GM19468 (cell line): ENCODE measurements around the gene FOSL1.
A peak's percentile ranks its signal among the peaks of the same experiment; 100 is the strongest.
"Not testable (repeated sequence)": the region's sequence is repeated elsewhere in the genome, so short reads cannot be mapped to it uniquely, and the experiment has no call there.

Experiments
- ATAC-seq: cut with Tn5 transposase; IDR thresholded peaks from one replicate; pipeline ENCODE4 v1.9.1; 2021; ENCODE audit warnings: mild to moderate bottlenecking, moderate library complexity, moderate number of reproducible peaks; ENCODE audit not compliant: unreplicated experiment; ENCODE audit errors: extremely low read depth

The FOSL1 gene

GRCh38 chr11:65898656-65899355, 1.4 kb downstream of the FOSL1 start:
- no peak for ATAC-seq

DNA sequence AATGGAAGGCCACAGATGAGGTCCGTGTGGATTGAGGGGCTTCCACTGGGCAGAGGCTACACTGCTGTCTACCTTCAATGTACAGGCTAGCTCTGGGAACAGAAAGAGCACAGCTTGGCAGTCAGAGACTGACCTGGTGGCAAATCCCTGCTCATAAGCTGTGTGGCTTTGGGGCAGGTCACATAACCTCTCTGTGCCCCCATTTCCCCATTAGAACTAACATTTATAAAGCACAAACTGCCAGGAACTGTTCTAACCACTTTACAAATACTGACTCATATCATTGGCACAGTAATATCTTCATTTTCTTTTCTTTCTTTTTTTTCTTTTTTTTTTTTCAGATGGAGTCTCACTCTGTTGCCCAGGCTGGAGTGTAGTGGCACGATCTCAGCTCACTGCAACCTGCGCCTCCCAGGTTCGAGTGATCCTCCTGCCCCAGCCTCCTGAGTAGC, 3.1 kb downstream of the FOSL1 start:
- ATAC-seq: no peak

GRCh38 chr11:65896034-65896999, 3.9 kb downstream of the FOSL1 start:
- ATAC-seq: no peak

GRCh38 chr11:65895482-65895981, 4.7 kb downstream of the FOSL1 start:
- no peak for ATAC-seq

DNA sequence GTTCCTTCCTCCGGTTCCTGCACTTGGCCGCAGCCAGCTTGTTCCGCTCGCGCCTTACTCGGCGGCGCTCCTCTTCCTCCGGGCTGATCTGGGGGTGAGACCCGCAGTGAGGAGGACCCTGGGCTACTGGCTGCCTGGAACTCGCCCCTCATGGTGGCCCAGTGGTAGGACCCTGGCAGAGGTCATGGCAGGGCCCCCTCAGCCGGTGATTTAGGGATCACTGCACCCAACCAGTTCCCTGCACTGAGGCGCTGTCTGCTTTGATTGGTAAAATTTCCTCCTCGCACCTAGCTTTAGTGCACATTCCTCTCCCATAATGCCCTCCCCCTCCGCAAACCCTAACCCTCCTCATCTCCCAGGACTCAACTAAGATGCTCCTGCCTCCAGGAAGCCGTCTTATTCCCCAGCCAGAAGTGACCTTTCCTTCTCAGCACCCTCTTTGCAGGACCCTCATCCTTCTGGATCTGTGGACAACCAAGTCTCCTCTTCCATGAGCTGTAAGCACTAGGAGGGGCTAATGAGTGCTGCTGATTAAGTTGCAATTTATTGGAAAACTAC, 6.1 kb downstream of the FOSL1 start:
- ATAC-seq: no peak

DNA sequence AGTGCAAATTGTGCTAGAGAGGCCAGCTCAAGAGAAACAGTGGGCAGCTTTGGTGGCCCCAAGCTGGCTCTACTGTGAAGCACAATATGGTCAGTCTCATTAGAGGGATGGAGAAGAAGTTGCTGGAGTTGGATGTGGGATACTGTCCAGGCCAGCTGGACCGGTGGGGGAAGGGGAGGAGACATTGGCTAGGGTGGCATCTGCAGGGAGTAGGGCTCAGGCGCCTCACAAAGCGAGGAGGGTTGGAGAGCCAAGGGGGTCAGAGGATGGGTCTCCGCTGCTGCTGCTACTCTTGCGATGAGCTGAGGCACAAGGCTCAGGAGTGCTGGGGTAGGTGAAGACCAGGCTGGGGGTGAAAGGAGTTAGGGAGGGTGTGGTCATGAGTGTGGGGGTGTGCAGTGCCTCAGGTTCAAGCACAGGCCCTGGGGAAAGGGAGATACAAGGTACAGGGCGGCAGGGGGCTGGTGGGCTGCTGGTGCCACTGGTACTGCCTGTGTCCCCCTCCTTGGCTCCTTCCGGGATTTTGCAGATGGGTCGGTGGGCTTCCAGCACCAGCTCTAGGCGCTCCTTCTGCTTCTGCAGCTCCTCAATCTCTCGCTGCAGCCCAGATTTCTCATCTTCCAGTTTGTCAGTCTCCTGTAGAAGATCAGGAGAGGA, 7.4 kb downstream of the FOSL1 start:
- ATAC-seq: no peak

DNA sequence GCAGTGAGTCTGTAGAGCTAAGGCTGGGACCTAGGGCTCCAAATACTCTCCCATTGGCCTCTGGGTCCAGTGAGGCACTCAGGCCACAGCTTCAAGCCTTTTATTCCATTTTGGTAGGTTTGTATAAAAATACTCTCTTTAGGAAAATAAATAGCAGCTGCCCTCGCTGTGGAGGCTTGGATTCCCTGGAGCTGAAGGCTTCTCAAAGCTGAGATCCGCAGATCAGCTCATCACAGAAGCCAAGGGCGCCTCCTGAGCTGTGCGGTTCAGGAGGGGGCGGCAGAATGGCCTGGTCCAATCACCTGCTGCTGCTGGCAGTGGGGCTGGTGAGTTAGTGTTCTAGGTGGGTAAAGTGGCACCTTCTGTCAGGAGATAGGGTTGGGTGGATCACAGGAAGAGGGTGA, 8.0 kb downstream of the FOSL1 start:
- not testable (repeated sequence) for ATAC-seq

GRCh38 chr11:65891219-65892136, 8.7 kb downstream of the FOSL1 start:
- ATAC-seq: no peak

DNA sequence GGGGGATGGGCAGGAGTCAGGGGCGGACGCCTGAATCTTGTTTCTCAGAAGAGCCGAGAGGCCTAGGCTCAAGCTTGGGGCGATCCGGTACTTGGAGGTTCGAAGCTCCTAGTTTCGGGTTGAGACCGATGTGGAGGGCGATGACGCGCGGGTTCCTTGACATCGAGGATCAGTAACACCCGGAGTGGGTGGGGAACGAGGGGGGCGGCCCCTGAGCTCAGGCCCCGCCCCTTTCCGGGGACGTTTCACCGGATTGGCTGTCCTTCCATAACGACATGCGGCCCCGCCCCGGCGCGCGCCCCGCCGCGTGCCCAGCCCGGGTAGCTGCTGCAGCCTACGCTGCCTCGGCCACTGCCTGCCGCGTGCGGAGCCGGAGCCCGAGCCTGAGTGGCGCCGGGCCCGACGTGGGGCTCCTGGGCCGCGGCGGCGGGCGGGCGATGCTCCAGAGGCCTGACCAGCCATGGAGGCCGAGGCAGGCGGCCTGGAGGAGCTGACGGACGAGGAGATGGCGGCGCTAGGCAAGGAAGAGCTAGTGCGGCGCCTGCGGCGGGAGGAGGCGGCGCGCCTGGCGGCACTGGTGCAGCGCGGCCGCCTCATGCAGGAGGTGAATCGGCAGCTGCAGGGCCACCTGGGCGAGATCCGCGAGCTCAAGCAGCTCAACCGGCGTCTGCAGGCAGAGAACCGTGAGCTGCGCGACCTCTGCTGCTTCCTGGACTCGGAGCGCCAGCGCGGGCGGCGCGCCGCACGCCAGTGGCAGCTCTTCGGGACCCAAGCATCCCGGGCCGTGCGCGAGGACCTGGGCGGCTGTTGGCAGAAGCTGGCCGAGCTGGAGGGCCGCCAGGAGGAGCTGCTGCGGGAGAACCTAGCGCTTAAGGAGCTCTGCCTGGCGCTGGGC, 9.6 kb downstream of the FOSL1 start, which contains the start of gene CCDC85B:
CCDC85B (plus strand) TSS at position 350 of the 895 bp plus-strand sequence; CDS start at position 461, 111 bp downstream.
- ATAC-seq: peak; percentile 63

DNA sequence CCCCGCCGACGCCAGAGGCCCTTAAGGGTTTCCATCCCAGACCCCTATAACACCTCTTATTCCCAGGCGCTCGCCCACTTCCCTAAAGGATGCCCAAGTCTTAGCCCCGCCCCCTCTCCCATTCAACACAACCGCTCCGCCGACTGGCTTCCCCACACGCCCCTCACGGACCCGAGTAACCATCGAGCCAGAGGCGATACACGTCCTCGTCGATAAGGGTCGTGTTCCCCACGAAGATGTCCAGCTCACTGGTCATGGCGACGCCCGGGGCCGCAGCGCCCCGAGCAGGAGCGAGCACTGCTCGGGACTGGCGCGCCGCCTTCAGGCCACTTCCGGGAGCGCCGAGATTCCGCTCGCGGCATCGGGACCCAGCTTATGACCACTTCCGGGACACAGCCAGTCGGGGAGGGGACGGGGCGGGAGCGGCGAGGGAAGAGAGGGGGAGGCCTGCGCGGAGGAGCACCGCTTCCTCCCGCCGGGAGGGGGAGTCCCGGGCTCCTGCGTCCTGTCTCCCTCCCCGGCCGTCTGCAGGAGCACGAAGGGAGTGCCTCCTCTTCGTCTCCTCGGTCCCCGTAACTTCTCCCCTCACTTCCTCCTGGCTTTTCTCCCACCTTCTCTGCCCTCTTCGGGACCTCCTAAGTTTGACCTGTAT, 11.9 kb downstream of the FOSL1 start, which contains the start of gene FIBP:
FIBP (minus strand) TSS at position 309 of the 652 bp plus-strand sequence; CDS start at position 256, 53 bp downstream.
- ATAC-seq: no peak

- ATAC-seq: no peak
These were observed 12.4 kb downstream of the FOSL1 start for GRCh38 chr11:65887723-65888162.

GRCh38 chr11:65886826-65887722, 13.1 kb downstream of the FOSL1 start:
- ATAC-seq: no peak

- no peak for ATAC-seq
These were observed 14.2 kb downstream of the FOSL1 start for GRCh38 chr11:65885808-65886536.

DNA sequence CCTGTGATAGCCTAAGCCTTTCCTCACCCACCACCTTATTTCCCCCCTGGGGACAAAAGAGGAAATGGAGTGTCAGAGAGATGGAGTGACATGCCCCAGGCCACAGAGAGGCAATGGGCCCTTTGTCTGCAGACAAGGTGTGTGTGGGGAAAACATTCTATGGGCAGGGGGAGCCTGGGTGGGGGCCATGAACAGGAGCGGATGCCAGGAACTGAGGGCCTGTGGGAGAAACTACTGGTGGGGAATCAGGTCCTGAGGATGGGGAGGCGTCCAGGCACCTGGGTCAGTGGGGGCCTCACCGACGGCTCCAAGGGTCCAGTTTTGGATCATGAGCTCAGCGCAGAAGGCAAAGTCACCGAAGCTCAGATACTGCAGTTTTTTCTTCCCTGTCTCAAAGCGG, 15.0 kb downstream of the FOSL1 start:
- ATAC-seq: no peak

GRCh38 chr11:65884716-65885092, 15.5 kb downstream of the FOSL1 start:
- ATAC-seq: no peak
